ENCODE data around the gene LTK.

Gene LTK

DNA sequence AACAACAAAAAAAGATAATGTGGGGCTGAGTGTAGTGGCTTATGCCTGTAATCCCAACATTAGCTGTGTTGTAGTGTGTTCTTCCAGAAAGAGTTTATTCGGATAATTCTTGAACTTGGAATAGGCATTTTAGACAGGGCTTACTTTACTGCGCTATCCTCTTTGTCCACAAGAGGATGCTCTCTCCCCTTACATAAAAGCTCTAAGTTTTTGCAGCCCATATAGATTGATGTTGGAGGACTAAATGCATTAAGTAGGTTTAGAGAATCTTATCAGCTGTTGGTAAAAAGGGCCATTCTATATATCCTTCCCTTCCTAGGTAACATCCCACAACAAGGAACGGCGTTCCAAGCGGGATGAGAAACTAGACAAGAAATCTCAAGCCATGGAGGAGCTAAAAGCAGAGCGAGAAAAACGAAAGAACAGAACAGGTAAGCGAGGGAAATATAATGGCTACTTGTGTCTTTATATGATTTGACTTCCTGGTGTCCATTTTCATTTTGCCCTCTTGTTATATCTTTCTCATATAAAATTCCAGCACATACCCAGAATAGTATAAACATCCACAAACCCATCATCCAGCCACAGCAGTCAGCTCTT is 47.7 kb downstream of the LTK start:
- DNase-seq (ENCODE audit: insufficient read length, low spot score): peak; percentile 30
- TF ChIP-seq POU2F2 (IDR thresholded peaks at IDR 0.05; ENCODE audit: low read depth, low read length) (no peak), TAF1 (IDR thresholded peaks at IDR 0.05; ENCODE audit: low read depth, low read length) (no peak), POLR2AphosphoS5 (IDR thresholded peaks at IDR 0.05; ENCODE audit: low read depth, low read length) (no peak)
- FAIRE-seq: peak; percentile 66

GRCh38 chr15:41464889-41465580 is 48.6 kb downstream of the LTK start:
- DNase-seq (ENCODE audit: insufficient read length, low spot score) (no peak), FAIRE-seq (no peak)
- TF ChIP-seq TAF1 (IDR thresholded peaks at IDR 0.05; ENCODE audit: low read depth, low read length): no peak
- TF ChIP-seq POLR2AphosphoS5 (IDR thresholded peaks at IDR 0.05; ENCODE audit: low read depth, low read length): no peak
- no peak for TF ChIP-seq POU2F2 (IDR thresholded peaks at IDR 0.05; ENCODE audit: low read depth, low read length)
- TF ChIP-seq SPI1 (IDR thresholded peaks at IDR 0.05; ENCODE audit: low read depth, low read length): no peak
- no peak for TF ChIP-seq POLR2A (IDR thresholded peaks at IDR 0.05; ENCODE audit: low read depth, low read length)
- TF ChIP-seq PAX5 (IDR thresholded peaks at IDR 0.05; ENCODE audit: insufficient read depth, low read length, severe bottlenecking): no peak

GRCh38 chr15:41462084-41462795 is 51.4 kb downstream of the LTK start:
- no peak for TF ChIP-seq POU2F2 (IDR thresholded peaks at IDR 0.05; ENCODE audit: low read depth, low read length)
- DNase-seq (ENCODE audit: insufficient read length, low spot score) (no peak), FAIRE-seq (no peak)

Data from GM12891 (cell line).